Esophagus muscularis mucosa (tissue), 4 donors: ENCODE data around the gene DKK1. TPM values are rescaled to one million over a fixed set of nuclear protein-coding genes. Genes with fewer than 3 reads are reported as not detected.

Experiments
- DNase-seq: peaks from one replicate; pipeline ENCODE4 v3.0.0-alpha.2; 2017; ENCODE audit errors: extremely low spot score
- H3K27ac ChIP-seq, 4 donors: fragments of 200-600 bp; sonication (generic); replicated peaks in 1 of 4; 1 replicate in 3 of 4; 2 replicates in 1 of 4; pipeline ENCODE4 v1.5.1; 2016 to 2019; ENCODE audit warnings: mild to moderate bottlenecking in 1 of 4
- H3K27me3 ChIP-seq, 4 donors: fragments of 200-600 bp; sonication (generic); one replicate each; pipeline versions ENCODE4 v1.5.1 to v1.6.0; 2016 to 2019
- H3K36me3 ChIP-seq, 4 donors: fragments of 200-600 bp; sonication (generic); one replicate each; pipeline ENCODE4 v1.5.1; 2016 to 2019
- H3K4me1 ChIP-seq, 4 donors: fragments of 200-600 bp; sonication (generic); one replicate each; pipeline ENCODE4 v1.5.1; 2016 to 2019
- H3K4me3 ChIP-seq, 4 donors: fragments of 200-600 bp; sonication (generic); 1 replicate in 2 of 4; 2 replicates in 2 of 4; pipeline ENCODE4 v1.5.1; 2016 to 2019; ENCODE audit warnings: mild to moderate bottlenecking in 4 of 4, moderate library complexity in 1 of 4
- H3K9me3 ChIP-seq, 4 donors: fragments of 200-600 bp; sonication (generic); 1 replicate in 3 of 4; 2 replicates in 1 of 4; pipeline ENCODE4 v1.5.1; 2016 to 2019
- EP300 ChIP-seq: sonication (generic); formaldehyde crosslinking; IDR thresholded peaks from one replicate; pipeline ENCODE4 v1.6.1; 2017; ENCODE audit warnings: antibody characterized with exemption
- POLR2A ChIP-seq: fragments of 450-650 bp; IDR thresholded peaks from one replicate; pipeline ENCODE4 v1.6.1; 2017; ENCODE audit warnings: antibody characterized with exemption, moderate library complexity, mild to moderate bottlenecking, low read depth
- POLR2AphosphoS5 ChIP-seq, 2 donors: sonication (generic); formaldehyde crosslinking; IDR thresholded peaks; one replicate each; pipeline ENCODE4 v1.6.1; 2017; ENCODE audit warnings: antibody characterized with exemption in 2 of 2
- WGBS: methylation state at CpG from one replicate; pipeline ENCODE4 v1.1.5; 2018; 5-methylcytosine and 5-hydroxymethylcytosine counted together
- intact Hi-C: fragments of 100-400 bp; cut with DNase I; formaldehyde crosslinking; loops from one replicate; pipeline ENCODE4 v1.15.1; 2023
- total RNA-seq, 4 donors: library from RNA; depleted of rRNA; stranded (reverse); fragments of >200 nt; gene quantifications; one replicate each; pipeline versions ENCODE4 v1.1.0 to v1.2.1, GENCODE V29; 2016
- TF ChIP-seq, protein P1 (sequence below), 3 experiments: fragments of 200-600 bp in 2 of 3; fragments of 450-650 bp in 1 of 3; sonication (generic) in 2 of 3; IDR thresholded peaks; one replicate each; pipeline ENCODE4 v1.5.1; 2017 to 2019; ENCODE audit warnings: antibody characterized with exemption in 3 of 3, mild to moderate bottlenecking in 2 of 3, moderate library complexity in 1 of 3

DKK1 gene, protein sequence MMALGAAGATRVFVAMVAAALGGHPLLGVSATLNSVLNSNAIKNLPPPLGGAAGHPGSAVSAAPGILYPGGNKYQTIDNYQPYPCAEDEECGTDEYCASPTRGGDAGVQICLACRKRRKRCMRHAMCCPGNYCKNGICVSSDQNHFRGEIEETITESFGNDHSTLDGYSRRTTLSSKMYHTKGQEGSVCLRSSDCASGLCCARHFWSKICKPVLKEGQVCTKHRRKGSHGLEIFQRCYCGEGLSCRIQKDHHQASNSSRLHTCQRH
- total RNA-seq, result 1 to 10 TPM in 2 of 4 donors, under 1 TPM in 1, not detected in 1; 0.69 to 4.1 (median 2.3) TPM

DNA sequence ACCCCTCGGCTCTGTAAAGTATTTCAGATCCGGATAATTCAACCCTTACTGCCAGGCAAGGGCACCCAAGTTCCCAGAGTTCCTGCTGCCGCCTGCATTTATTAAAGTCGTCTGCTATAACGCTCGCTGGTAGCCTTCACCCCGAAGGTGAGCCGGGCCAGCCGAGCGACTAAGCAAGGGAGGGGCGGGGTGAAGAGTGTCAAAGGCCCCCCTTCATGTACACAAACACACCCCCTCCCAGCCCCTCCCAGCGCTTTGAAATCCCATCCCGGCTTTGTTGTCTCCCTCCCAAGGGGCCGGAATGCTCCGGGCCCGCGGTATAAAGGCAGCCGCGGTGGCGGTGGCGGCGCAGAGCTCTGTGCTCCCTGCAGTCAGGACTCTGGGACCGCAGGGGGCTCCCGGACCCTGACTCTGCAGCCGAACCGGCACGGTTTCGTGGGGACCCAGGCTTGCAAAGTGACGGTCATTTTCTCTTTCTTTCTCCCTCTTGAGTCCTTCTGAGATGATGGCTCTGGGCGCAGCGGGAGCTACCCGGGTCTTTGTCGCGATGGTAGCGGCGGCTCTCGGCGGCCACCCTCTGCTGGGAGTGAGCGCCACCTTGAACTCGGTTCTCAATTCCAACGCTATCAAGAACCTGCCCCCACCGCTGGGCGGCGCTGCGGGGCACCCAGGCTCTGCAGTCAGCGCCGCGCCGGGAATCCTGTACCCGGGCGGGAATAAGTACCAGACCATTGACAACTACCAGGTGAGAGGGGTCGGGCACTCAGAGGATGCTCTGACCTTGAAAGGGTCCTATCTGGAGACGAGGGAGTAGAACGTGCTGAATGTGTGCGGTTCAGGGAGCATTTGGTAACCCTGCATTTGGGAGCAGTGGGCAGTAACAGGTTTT lies at the start of gene DKK1:
Gene DKK1, plus strand, starts transcription at position 349 of the 889 bp plus-strand sequence. Its CDS starts 154 bp downstream, at position 503.
- no peak within 1 kb of the TSS for H3K27ac ChIP-seq
- peaks cover 0 to 56% (median 14%) of the 10 kb centered on the region in 4 donors for H3K27me3 ChIP-seq
- peaks cover 10 to 24% (median 22%) of the 10 kb centered on the region in 4 donors for H3K4me1 ChIP-seq
- no peak for TF ChIP-seq POLR2AphosphoS5 (IDR thresholded peaks at IDR 0.05)
- TF ChIP-seq, protein P1, sequence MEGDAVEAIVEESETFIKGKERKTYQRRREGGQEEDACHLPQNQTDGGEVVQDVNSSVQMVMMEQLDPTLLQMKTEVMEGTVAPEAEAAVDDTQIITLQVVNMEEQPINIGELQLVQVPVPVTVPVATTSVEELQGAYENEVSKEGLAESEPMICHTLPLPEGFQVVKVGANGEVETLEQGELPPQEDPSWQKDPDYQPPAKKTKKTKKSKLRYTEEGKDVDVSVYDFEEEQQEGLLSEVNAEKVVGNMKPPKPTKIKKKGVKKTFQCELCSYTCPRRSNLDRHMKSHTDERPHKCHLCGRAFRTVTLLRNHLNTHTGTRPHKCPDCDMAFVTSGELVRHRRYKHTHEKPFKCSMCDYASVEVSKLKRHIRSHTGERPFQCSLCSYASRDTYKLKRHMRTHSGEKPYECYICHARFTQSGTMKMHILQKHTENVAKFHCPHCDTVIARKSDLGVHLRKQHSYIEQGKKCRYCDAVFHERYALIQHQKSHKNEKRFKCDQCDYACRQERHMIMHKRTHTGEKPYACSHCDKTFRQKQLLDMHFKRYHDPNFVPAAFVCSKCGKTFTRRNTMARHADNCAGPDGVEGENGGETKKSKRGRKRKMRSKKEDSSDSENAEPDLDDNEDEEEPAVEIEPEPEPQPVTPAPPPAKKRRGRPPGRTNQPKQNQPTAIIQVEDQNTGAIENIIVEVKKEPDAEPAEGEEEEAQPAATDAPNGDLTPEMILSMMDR (IDR thresholded peaks at IDR 0.05), result peak; percentile 32 to 55 (median 40)
- WGBS, result under 1% methylated on average over 45 of the region's 55 CpGs
- no peak for DNase-seq
- no peaks in the 10 kb centered on the region for H3K36me3 ChIP-seq
- H3K9me3 ChIP-seq, result no peaks in the 10 kb centered on the region
- peak within 1 kb of the TSS; percentile 51 to 53 (median 51) for H3K4me3 ChIP-seq
- intact Hi-C loops, result no loop called here

DNA sequence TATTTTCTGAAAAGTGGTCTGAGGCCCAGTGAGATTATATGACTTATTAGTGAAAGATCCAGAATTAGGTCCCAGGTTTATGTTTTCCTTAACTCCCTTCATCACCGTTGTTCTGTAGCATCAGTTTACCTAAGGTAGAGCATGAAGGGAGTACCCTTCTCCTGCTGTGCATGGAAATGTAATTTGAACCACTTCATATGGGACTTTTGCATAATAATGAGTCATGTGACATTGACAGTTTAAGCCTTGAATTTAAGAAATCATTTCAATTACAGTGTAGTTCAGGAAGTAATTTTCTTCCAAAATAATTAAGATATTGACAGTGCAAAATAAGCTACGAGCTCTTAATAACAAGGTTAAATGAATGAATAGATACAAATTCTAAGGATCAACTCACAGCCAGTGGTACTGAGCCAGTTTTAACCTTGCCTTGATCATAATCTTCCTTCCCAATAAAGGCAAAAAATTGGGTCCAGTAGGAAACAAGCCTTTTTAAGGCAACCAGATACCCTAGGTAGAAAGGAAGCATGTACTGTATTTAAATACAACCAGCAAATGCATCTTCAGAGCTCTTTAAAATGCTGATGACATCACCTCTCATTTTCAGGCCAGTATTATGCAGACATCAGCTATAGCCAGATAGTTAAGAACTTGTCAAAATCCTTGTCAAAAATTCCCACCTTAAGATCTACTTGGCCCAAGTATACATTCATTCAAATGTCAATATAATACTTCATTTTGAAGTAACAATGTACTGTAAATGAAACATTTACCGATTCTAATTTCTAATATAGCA lies 48.8 kb upstream of the DKK1 start:
- intact Hi-C loops, result no loop called here
- DNase-seq, result no peak

DNA sequence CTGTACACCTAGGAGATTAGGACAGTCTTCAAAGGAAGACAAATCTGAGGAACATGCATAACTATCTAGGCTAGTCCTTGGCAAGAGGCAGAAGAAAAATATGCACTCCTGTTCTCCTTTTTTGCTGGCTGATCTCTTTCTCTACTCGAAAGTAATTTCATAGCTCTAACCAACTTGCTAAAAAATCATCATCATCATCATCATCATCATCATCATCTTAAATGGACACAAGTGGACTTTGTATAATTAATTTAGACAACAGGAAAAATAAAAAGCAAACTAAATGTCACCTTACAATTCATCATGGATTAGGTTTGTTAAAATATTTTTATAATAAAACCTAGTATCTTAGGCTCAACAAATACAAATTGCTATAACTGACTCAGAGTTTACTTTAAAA lies 47.2 kb upstream of the DKK1 start:
- H3K27ac ChIP-seq, result no peak overlapping the region
- H3K27me3 ChIP-seq, result no peaks in the 10 kb centered on the region
- H3K4me1 ChIP-seq, result no peaks in the 10 kb centered on the region
- no peak overlapping the region for H3K4me3 ChIP-seq
- 59% methylated on average over 1 of the region's 1 CpG for WGBS
- H3K36me3 ChIP-seq, result peaks cover 0 to 5% (median 1%) of the 10 kb centered on the region in 4 donors
- intact Hi-C loops, result no loop called here
- no peaks in the 10 kb centered on the region for H3K9me3 ChIP-seq
- TF ChIP-seq POLR2A, result no peak
- DNase-seq, result no peak

More for the DNA sequence above, 48.8 kb upstream of the DKK1 start:
- WGBS, result 80% methylated on average over 3 of the region's 3 CpGs
- no peaks in the 10 kb centered on the region for H3K9me3 ChIP-seq
- H3K36me3 ChIP-seq, result no peaks in the 10 kb centered on the region
- no peaks in the 10 kb centered on the region for H3K4me1 ChIP-seq
- H3K27me3 ChIP-seq, result no peaks in the 10 kb centered on the region
- no peak overlapping the region for H3K27ac ChIP-seq
- H3K4me3 ChIP-seq, result no peak overlapping the region
- TF ChIP-seq EP300 (no peak), POLR2AphosphoS5 (IDR thresholded peaks at IDR 0.05) (no peak), POLR2A (no peak)
- TF ChIP-seq, protein P1 (IDR thresholded peaks at IDR 0.05), result no peak

DNA sequence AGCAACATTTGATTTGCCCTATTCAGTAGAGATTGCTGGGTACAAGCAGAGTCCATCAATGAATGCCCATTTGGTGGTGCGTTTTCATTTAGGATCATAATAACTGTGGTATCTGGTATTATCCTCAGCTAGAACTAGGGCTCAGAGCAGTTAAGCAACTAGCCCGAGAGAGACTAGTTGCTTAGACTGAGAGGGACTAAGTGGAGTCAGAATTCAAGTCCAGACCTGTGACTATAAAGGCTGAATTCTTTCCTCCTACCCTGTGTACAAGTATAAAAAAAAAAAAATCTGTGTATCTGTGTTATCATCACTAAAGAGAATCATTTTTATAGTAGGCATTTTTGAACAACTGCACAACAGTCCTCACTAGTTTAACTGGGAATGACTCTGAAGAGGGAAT lies 45.3 kb upstream of the DKK1 start:
- 85% methylated on average over 2 of the region's 2 CpGs for WGBS
- Histone ChIP-seq H3K4me1 (no peaks in the 10 kb centered on the region), H3K36me3 (peaks cover 0 to 5% (median 2%) of the 10 kb centered on the region in 4 donors), H3K27me3 (no peaks in the 10 kb centered on the region), H3K4me3 (no peak overlapping the region), H3K9me3 (no peaks in the 10 kb centered on the region), H3K27ac (no peak overlapping the region)
- DNase-seq, result no peak
- intact Hi-C loops, result no loop called here
- TF ChIP-seq POLR2A (no peak), EP300 (no peak), POLR2AphosphoS5 (IDR thresholded peaks at IDR 0.05) (no peak)
- TF ChIP-seq, protein P1 (IDR thresholded peaks at IDR 0.05), result no peak
